Fibroblast of skin of left quadriceps (primary cell): ENCODE results near the gene MRC2.
"Not testable (repeated sequence)": the region's sequence is repeated elsewhere in the genome, so short reads cannot be mapped to it uniquely, and the experiment has no call there.

Source experiments
- DNase-seq, 2 experiments: peaks; one replicate each; pipeline ENCODE4 v3.0.0-alpha.2; 2013; ENCODE audit warnings: low read depth in 2 of 2

Gene MRC2

DNA sequence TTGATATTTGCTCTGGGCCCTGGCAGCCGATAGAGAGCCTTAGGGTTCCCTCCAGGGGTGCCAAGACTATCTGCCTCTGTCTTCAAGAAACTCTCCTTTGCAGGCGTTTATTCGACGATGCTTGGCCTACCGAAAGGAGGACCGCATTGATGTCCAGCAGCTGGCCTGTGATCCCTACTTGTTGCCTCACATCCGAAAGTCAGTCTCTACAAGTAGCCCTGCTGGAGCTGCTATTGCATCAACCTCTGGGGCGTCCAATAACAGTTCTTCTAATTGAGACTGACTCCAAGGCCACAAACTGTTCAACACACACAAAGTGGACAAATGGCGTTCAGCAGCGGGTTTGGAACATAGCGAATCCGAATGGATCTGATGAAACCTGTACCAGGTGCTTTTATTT, 15.2 kb upstream of the MRC2 start:
- not testable (repeated sequence) for DNase-seq

DNA sequence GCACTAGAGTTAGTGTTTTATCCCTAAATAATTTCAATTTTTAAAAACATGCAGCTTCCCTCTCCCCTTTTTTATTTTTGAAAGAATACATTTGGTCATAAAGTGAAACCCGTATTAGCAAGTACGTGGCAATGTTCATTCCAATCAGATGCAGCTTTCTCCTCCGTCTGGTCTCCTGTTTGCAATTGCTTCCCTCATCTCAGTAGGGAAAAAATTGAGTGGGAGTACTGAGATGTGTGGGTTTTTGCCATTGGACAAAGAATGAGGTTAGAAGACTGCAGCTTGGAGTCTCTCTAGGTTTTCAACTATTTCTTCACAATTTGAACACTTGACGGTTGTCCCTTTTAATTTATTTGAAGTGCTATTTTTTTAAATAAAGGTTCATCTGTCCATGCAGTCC, 14.4 kb upstream of the MRC2 start:
- DNase-seq = not testable (repeated sequence)

DNA sequence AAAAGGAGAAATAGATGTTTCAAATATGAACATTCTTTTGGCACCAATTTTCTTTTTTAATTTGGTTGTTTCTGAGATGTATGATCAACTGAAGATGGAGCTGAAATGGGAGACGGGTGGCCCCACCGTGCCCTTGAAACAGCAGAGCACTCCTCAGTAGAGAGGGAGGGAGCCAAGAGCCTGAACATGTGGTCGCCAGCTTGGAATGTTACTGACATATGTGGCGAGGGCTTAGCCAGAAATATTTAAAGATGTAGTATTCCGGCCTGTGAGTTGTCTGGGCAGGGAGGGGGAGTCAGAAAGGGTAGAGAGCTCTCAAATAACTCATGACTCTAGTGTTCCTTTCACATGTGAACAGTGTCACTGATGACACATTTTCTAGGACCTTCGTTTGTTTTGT, 13.3 kb upstream of the MRC2 start:
- peak; percentile 90 to 91 for DNase-seq

DNA sequence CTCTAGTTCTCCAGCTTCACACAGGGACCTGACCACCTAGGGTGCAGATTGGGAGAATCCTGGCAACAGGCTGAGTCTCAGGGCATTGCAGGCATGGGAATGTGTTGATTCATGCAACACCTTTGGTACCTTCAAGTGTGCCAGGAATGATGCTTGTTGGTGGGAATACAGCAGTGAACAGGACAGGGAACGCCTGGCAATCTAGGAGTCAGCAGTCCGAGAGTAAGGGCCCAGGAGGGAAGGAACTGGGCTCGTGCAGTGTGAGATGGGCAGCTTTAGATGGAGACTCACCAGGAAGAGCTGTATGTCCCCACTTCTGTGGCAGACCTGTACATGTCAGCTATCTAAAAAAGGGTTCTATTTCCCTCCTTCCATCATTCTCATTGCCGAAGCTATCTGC, 12.0 kb upstream of the MRC2 start:
- DNase-seq = no peak

DNA sequence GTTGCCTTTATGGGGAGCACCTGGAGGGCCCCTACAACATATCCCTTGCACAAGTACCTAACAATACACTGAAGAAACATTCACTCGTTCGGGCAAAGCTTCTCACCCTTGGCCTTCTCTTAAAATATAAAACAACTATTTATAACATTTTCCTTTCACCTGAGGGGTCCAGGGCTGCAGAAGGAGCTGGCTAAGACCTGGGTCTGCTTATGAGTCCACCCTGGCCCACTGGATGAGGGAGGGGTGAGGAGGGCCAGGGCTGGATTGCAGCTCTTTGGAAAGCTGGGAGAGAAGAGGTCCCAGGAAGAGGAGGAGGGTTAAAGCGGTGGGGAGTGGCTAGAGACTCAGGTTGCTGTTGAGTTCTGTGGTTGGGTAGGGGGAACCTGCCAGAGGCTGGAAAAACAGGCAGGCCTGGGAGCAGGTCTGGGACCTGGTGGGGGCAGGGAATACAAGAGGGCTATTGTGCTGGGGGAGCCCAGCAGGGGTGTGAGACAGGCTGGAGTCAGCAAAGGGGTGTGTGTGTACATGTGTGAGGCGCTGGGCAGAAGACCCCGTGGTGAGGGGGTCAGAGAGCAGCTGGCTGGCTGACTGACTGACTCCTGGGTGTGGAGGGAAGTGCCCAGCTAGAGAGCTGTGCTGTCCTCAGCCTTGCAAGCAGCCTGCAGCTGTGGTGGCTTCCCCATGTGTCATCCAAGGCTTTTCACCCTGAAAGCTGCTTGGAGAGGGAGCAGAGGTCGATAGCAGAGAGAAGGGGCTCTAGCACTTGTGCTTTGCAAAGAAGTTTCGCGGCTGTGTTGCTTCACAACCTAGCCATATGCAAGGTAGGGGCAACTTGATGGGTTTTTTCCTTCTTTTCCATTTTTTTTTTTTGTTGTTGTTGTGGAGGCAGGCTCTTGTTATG, 10.2 kb upstream of the MRC2 start:
- DNase-seq = no peak

GRCh38 chr17:62617894-62618472, 9.5 kb upstream of the MRC2 start:
- peak; percentile 35 to 36 for DNase-seq

DNA sequence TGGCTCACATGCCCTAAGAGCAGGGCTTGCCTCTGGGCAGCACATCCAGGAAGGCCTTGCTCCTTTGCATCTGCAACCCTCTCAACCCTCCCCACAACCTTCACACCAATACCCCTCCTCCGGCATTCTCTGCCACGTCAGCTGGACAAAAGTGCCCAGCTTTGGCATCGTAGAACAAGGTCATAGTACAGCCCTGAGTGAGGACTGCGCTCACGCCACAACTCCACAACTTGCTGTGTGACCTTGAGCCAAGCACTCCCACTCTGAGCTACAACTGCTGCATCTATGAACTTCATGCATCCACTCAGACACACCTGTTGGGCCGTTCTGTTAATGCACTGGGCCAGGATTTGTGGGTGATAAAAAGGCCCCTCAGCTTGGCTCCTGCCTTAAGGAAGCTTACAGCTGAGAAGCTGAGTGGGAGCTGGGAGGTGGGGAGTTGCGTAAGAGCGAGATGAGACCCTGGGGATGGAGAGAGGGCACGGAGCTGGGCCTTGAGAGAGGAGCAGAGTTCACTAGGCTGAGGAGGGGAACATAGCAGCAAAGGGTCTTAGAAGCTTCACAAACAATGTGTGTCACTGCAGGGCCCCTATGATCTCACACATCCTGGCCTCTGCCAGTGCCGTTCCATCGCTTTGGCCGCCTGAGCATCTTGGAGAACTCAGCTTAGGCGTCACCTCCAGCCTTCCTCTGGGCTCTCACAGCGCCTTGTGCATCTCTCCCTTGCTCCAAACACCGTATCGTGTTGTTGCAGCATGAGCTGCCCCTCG, 8.6 kb upstream of the MRC2 start:
- DNase-seq = no peak

DNA sequence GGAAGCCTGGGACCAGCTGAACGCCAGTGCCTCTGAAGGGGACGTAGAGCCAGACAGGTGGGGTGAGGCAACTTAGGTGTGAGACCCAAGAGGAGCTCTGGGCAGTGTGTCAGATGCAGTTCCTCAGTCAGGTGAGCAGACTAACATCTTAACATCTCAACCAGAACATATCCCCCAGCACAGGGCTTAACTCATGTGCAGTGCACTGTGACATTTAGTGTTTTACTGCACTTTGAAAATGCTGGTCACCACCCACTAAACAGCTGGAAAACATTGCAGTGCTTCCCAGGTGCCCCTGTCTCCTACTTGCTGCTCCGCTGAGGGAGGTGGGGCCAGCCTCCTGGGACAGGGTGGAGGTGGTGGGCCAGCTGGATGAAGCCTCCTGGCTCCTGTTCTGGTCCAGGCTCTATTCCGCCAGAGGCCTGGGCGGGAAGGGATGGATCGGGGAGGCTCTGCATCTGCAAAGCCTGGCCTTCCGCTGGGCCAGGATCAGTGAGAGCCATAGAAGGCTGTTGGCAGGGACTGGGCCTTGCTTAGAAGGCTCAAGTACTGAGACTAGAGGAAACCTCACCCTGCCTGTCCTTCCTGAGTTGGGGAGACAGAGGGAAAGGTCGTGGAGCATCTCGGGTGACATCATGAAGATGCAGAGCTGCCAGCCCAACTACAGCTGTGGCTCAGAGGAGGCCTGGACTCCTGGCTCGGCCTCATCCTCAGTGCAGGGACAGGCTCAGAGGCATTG, 7.9 kb upstream of the MRC2 start:
- DNase-seq = no peak

GRCh38 chr17:62621223-62621622, 6.2 kb upstream of the MRC2 start:
- no peak for DNase-seq

GRCh38 chr17:62625184-62625869, 2.1 kb upstream of the MRC2 start:
- DNase-seq = no peak

DNA sequence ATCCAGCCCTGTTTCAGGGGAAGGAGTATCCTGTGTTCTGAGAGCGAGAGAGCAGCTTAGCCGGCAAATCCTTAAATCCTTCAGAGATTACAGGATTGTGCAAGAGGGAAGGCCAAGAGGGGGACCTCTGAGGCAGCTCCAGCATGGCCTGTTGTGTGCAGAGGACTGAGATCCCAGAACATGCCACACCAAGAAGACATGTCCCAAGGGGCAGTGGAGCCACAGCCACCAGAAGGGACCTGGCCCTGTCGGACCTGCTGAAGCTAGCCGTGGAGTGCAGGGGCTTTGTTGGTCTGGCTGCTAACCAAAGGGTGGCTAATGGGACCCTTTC, 1.6 kb upstream of the MRC2 start:
- no peak for DNase-seq

DNA sequence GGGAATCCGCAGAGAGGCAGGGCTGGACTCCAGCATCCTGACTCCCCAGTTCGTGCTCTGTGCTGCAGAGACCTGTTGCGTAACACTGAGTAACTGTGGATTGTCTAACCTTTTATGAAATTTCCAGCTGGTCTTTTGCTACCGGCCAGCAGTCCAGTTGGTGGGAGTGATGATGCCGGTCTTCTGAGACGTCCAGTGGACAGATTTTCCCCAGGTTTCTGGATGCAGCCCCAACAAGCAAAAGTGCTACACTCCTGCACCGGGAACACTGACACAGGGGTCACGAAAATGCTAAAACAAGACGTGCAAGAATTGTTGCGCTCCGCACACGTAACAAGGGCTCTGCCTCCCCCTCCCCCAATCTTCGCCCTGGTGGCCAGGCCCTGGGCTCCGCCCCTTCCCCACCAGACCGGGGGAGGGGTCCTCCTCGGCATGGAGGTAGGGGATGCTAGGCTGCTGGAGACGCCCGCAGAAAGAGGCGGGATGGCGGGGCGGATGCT, 701 bp upstream of the MRC2 start:
- peak; percentile 36 to 49 for DNase-seq

- DNase-seq = peak; percentile 77
Observed at GRCh38 chr17:62627904-62628633, 599 bp downstream of the MRC2 start.

GRCh38 chr17:62628831-62629555, 1.5 kb downstream of the MRC2 start:
- DNase-seq = no peak

DNA sequence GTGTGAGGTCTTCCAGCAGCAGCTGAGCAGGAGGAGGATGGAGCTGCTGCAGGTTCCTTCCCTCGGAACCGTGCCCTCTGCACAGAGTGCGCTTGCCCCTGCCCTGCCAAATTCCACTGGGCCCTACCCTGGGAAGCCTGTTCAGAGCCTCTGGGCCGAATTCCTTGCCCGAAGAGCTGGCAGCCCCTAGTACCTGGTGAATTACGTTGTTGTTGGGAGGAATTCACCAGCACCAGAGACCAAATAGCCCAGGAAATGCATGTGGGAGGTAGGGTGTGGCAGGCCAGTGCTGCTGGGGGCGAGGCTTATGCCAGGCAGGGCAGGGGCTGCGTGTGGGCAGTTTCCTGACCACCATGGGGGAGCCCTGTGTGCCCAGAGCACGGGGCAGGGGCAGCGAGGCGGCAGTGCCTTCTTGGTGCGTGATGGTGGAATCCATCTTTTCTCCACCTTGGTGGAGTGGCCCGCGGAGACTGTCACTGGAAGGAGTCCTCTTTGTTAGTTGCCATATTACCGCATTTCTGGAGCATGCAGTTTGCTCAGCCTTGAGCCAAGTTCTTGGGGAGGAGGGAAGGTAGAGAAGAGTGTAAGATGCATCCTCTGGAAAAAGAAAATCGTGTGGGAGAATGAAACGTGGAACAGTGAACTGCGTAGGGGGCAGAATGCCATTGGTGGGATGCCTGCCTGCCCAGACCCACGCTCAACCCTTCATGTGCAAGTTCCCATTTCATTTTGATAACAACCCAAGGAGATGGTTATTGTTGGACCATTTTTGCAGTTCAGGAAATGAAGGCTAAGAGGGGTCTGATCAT, 2.3 kb downstream of the MRC2 start:
- no peak for DNase-seq

GRCh38 chr17:62630365-62631085, 3.1 kb downstream of the MRC2 start:
- no peak for DNase-seq

DNA sequence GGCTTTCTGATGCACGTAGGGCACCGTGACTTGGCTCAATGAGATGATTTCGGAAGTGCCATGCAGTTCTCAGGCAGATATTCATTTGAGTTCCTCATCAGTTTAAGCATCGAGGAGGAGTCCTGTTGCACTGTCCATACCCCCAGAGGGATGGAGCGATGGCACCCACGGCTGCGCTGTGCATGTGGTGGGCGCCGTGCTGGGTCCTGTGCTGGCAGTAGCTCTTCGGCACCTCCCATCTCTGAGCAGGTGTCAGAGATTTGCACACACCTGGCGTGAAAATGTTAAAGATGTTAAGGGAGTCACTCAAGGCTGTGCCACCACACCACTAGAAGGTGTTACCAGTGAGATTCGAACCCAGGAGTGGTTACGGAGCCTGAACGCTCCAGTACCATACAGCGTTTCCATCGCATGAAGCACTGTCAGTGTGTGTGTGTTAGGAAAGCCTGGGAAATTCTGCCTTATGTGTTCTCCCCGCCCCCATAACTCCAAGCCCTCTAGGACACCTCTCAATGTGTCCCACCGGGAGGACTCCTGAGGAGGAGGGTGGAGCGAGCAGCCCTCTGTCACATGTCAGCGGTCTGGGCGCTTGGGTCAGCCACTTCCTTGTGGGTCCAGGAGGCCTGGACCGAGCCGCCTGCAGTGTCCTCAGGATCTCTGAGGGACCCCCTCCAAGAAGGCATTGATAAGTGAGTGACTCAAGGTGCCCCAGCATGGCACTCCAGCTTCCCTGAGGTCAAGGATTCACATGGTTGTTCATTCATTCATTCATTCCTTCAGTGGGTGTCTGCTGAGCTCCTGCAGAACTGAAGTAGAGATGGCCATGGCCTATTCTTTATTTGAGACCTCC, 3.8 kb downstream of the MRC2 start:
- DNase-seq = no peak
